H1 (cell line): ENCODE results near the gene HTRA1. TPM values are rescaled to one million over a fixed set of nuclear protein-coding genes. Genes with fewer than 3 reads are reported as not detected.
A peak's percentile ranks its signal among the peaks of the same experiment; 100 is the strongest.

Experiments
- ASH2L ChIP-seq: fragments of 200-600, 300-600 bp; sonication (generic); IDR thresholded peaks from one replicate; pipeline ENCODE4 v1.7.1; 2017; ENCODE audit warnings: low read length
- CEBPB ChIP-seq: IDR thresholded peaks from 2 replicates; pipeline ENCODE4 v1.6.1; 2012; ENCODE audit warnings: low read depth, low read length
- CHD1 ChIP-seq: IDR thresholded peaks from 2 replicates; pipeline ENCODE4 v1.6.1; 2012; ENCODE audit warnings: low read depth, low read length, improper control_type of control experiment
- CREB1 ChIP-seq: IDR thresholded peaks from 2 replicates; pipeline ENCODE4 v1.6.1; 2012; ENCODE audit warnings: inconsistent platforms
- CTBP2 ChIP-seq: IDR thresholded peaks from 2 replicates; pipeline ENCODE4 v1.7.0; 2011; ENCODE audit warnings: borderline replicate concordance, mild to moderate bottlenecking, moderate library complexity, mixed read lengths, low read length; ENCODE audit not compliant: insufficient read depth, insufficient read length
- EP300 ChIP-seq, 2 experiments: IDR thresholded peaks; 1 replicate in 1 of 2; 2 replicates in 1 of 2; pipeline ENCODE4 v1.6.1; 2011 to 2012; ENCODE audit warnings: low read depth in 2 of 2, low read length in 2 of 2, mild to moderate bottlenecking in 2 of 2, borderline replicate concordance in 1 of 2, inconsistent platforms in 1 of 2, moderate library complexity in 1 of 2
- FOSL1 ChIP-seq: IDR thresholded peaks from 2 replicates; pipeline ENCODE4 v1.6.1; 2011; ENCODE audit warnings: mild to moderate bottlenecking, low read depth, low read length, moderate library complexity; ENCODE audit not compliant: insufficient read depth
- GABPA ChIP-seq: IDR thresholded peaks from 2 replicates; pipeline ENCODE4 v1.6.1; 2011; ENCODE audit warnings: mild to moderate bottlenecking, low read length, moderate library complexity, borderline replicate concordance; ENCODE audit not compliant: insufficient read depth
- JUND ChIP-seq: IDR thresholded peaks from 2 replicates; pipeline ENCODE4 v1.6.1; 2011; ENCODE audit warnings: mild to moderate bottlenecking, improper control_type of control experiment, low read length
- KDM1A ChIP-seq: fragments of 200-600, 300-600 bp; sonication (generic); IDR thresholded peaks from 2 replicates; pipeline ENCODE4 v1.7.1; 2016; ENCODE audit warnings: mild to moderate bottlenecking, low read length, borderline replicate concordance
- MAFK ChIP-seq: IDR thresholded peaks from 2 replicates; pipeline ENCODE4 v1.6.1; 2012; ENCODE audit warnings: low read depth, mild to moderate bottlenecking, improper control_type of control experiment, low read length
- PHF8 ChIP-seq: fragments of 200-600 bp; sonication (generic); conservative IDR thresholded peaks from 2 replicates; pipeline ENCODE4 v1.7.1; 2012; ENCODE audit warnings: low read depth, mild to moderate bottlenecking, inconsistent platforms, low read length, moderate library complexity
- POLR2A ChIP-seq, 2 experiments: IDR thresholded peaks; 1 replicate in 1 of 2; 2 replicates in 1 of 2; pipeline ENCODE4 v1.6.1; 2011; ENCODE audit warnings: low read depth in 2 of 2, low read length in 2 of 2, mild to moderate bottlenecking in 2 of 2; ENCODE audit errors: control extremely low read depth in 1 of 2
- RNF2 ChIP-seq: fragments of 200-900, 300-1000 bp; sonication (generic); IDR thresholded peaks from 2 replicates; pipeline ENCODE4 v1.7.1; 2016; ENCODE audit warnings: borderline replicate concordance, low read depth, mild to moderate bottlenecking, antibody characterized with exemption, low read length; ENCODE audit not compliant: poor library complexity, severe bottlenecking; ENCODE audit errors: missing control alignments
- SIRT6 ChIP-seq: IDR thresholded peaks from one replicate; pipeline ENCODE4 v1.7.1; 2012; ENCODE audit warnings: low read length, inconsistent platforms
- SP2 ChIP-seq: IDR thresholded peaks from 2 replicates; pipeline ENCODE4 v1.6.1; 2012; ENCODE audit warnings: mild to moderate bottlenecking, low read length, inconsistent platforms
- SRF ChIP-seq: IDR thresholded peaks from 2 replicates; pipeline ENCODE4 v1.6.1; 2011; ENCODE audit warnings: mild to moderate bottlenecking, low read depth, low read length, moderate library complexity
- SUZ12 ChIP-seq: fragments of 200-600 bp; sonication (generic); IDR thresholded peaks from 2 replicates; pipeline ENCODE4 v1.6.1; 2012; ENCODE audit warnings: mild to moderate bottlenecking, inconsistent platforms, low read length, moderate library complexity, mixed read lengths
- TBP ChIP-seq: IDR thresholded peaks from 2 replicates; pipeline ENCODE4 v1.6.1; 2011; ENCODE audit warnings: low read depth, low read length, improper control_type of control experiment
- polyA plus RNA-seq, 7 experiments: library from polyadenylated mRNA; depleted of rRNA in 3 of 7; stranded (reverse) in 5 of 7; unstranded in 2 of 7; fragments of >200 nt in 5 of 7; fragments of 200-250 nt in 2 of 7; gene quantifications; 1 replicate in 5 of 7; 2 replicates in 1 of 7; 4 replicates in 1 of 7; pipeline versions ENCODE4 v1.2.1 to v1.2.3, GENCODE V29; 2011 to 2013; ENCODE audit warnings: missing spikeins in 2 of 7, mixed read lengths in 2 of 7
- total RNA-seq: library from RNA; stranded (reverse); fragmentation: NEBNext Ultra II Directional; extraction: Animal tissue kit (Norgen Biotek cat#: 25700); gene quantifications from 2 replicates; pipeline ENCODE4 v1.2.1, GENCODE V29; 2021
- TF ChIP-seq, protein P1 (sequence below): IDR thresholded peaks from 2 replicates; pipeline ENCODE4 v1.6.1; 2011; ENCODE audit warnings: low read depth, mild to moderate bottlenecking, low read length; ENCODE audit not compliant: insufficient read depth

HTRA1 gene
- total and polyA plus RNA-seq, 2 of the 8 experiments (the other 6 are each of a cell fraction or from before 2014, with no cell fraction given): 15.8 to 20.1 TPM

DNA sequence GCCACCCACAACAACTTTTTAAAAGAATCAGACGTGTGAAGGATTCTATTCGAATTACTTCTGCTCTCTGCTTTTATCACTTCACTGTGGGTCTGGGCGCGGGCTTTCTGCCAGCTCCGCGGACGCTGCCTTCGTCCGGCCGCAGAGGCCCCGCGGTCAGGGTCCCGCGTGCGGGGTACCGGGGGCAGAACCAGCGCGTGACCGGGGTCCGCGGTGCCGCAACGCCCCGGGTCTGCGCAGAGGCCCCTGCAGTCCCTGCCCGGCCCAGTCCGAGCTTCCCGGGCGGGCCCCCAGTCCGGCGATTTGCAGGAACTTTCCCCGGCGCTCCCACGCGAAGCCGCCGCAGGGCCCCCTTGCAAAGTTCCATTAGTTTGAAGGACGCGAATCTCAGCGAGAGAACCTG, 461 bp upstream of the HTRA1 start (continued):
- TF ChIP-seq, protein P1, sequence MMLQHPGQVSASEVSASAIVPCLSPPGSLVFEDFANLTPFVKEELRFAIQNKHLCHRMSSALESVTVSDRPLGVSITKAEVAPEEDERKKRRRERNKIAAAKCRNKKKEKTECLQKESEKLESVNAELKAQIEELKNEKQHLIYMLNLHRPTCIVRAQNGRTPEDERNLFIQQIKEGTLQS: no peak
- TF ChIP-seq CREB1 (no peak), SRF (no peak), JUND (no peak), SUZ12 (peak; percentile 57; the same call in 1 of the 2 replicates), POLR2A (IDR thresholded peaks at IDR 0.05; ENCODE audit: control extremely low read depth in 1 of 2, low read depth in 2 of 2, low read length in 2 of 2) (no peak), CTBP2 (no peak), PHF8 (0 out of 2 replicates have a peak, but pooled peaks have one; percentile 11), CEBPB (no peak), MAFK (no peak), GABPA (no peak), CHD1 (no peak), ASH2L (peak; percentile 35), SIRT6 (no peak), KDM1A (no peak), RNF2 (peak; percentile 33), SP2 (no peak), EP300 (IDR thresholded peaks at IDR 0.05; ENCODE audit: borderline replicate concordance in 1 of 2, low read depth in 2 of 2, low read length in 2 of 2) (no peak), TBP (no peak), FOSL1 (no peak)
